UCSD-AML1 (cell line): ENCODE results near the gene SDC3.

Experiments used
- DNase-seq: peaks from one replicate; lab custom pipeline; 2025; ENCODE audit not compliant: unreplicated experiment; lab: John Stamatoyannopoulos, UW

Gene SDC3

DNA sequence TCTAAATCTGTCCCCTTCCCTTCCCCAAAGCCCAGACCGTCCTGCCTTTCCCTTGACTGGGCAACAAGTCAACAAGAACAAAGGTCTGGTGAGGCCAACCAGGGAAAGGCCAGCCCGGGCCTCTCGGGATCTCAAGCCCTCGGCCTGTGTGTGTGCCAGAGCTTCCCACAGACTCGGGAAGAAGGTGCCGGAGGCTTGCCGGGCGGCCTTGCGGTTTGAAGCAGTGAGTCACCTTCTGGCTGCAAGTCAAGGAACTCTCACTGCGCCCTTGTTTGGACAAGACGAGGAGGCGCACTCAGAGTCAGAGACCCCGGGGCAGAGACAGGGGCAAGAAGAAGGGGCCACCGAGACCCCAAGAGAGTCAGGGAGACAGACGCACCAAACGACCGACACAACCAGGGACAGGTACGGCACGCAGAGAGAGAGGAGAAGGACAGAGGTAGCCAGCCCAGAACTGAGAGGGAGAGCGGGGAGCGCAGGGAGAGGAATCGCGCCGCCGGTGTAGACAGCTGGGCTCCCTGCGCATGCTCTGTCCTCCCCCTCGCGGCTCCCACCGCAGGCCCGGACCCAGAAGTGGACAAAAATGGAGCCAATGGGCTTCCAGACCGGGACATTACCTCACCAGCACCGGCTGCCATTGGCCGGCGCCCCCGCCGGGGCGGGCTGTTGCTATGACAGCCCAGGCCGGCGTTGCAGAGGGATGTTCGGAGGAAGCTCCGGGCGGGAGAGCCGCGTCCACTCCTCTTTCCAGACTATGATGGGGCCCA is 84.4 kb downstream of the SDC3 start:
- DNase-seq: peak; percentile 81

- DNase-seq: no peak
Measured at GRCh38 chr1:30823627-30823968, 85.0 kb downstream of the SDC3 start.

DNA sequence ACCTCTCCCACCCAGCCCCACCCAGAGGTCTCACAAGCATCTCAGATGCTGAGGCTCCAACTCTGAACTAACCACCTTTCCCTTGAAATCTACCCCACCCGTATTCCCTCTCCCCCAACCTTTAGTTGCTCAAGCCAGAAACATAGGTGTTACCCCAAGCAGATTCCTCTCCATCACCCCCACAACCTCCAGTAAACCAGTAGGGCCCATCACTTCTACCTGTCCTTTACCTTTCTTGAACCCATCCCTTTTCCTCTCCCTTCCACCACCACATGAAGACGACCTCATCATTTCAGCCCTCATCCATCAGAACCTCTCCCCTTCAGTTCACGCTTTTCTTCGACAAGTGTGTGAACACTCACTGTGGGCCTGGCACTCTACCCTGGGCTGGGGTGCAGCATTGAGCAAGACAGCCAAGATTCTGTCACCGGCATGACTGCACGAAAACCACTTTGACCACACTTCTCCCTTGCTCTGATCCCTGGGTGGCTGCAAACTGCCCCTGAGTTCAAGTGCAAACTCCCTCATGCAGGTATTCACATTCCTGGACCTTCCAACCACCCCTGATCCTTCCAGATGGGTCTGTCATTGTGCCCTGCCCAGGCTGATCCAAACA is 85.5 kb downstream of the SDC3 start:
- DNase-seq: no peak

DNA sequence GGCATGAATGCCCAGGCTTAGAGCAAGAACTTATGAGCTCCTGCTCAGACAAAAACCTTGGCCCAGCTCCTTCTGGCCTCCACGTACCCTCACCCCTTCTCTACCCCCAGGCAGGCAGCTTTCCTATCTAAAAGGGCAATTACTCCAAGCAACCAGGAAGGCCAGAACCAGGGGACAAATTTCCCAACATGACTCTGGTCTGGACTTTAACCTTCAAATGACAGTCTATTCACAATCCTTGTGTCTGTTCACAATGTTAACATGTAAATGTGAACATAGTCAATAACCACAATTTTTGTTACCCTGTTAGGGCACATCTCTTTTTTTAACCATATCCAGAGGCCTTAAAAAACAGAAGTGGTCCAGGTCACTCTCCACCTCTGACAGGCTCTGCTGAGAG is 86.6 kb downstream of the SDC3 start:
- no peak for DNase-seq

- DNase-seq: no peak
Measured at GRCh38 chr1:30820299-30820698, 88.3 kb downstream of the SDC3 start.
